H9 (cell line): ENCODE results near the gene SLX4IP. TPM values are rescaled to one million over a fixed set of nuclear protein-coding genes. Genes with fewer than 3 reads are reported as not detected.
A peak's percentile ranks its signal among the peaks of the same experiment; 100 is the strongest.

ENCODE experiments used
- DNase-seq: peaks from one replicate; pipeline ENCODE4 v3.0.0-alpha.2; 2017
- H2AFZ ChIP-seq: one replicate; pipeline ENCODE4 v1.6.1; 2013; ENCODE audit warnings: mild to moderate bottlenecking, low read length, control low read depth, moderate library complexity
- H2AK5ac ChIP-seq: 2 replicates; pipeline ENCODE4 v1.6.1; 2013; ENCODE audit warnings: low read length, control low read depth, mixed read lengths; ENCODE audit not compliant: insufficient read length
- H2BK120ac ChIP-seq: one replicate; pipeline ENCODE4 v1.6.1; 2013; ENCODE audit warnings: low read depth, mild to moderate bottlenecking, low read length, control low read depth, inconsistent platforms; ENCODE audit not compliant: poor library complexity, severe bottlenecking
- H2BK12ac ChIP-seq: 2 replicates; pipeline ENCODE4 v1.6.1; 2013; ENCODE audit warnings: low read length, control low read depth, mixed read lengths, low read depth; ENCODE audit not compliant: insufficient read length
- H2BK15ac ChIP-seq: 2 replicates; pipeline ENCODE4 v1.6.1; 2013; ENCODE audit warnings: low read depth, low read length, control low read depth
- H2BK20ac ChIP-seq: one replicate; pipeline ENCODE4 v1.6.1; 2013; ENCODE audit warnings: low read depth, mild to moderate bottlenecking, low read length, control low read depth, inconsistent platforms; ENCODE audit not compliant: poor library complexity, severe bottlenecking
- H2BK5ac ChIP-seq: 2 replicates; pipeline ENCODE4 v1.6.1; 2013; ENCODE audit warnings: low read length, control low read depth, mixed read lengths; ENCODE audit not compliant: insufficient read length
- H3K14ac ChIP-seq: 2 replicates; pipeline ENCODE4 v1.6.1; 2013; ENCODE audit warnings: low read length, control low read depth; ENCODE audit not compliant: insufficient read depth
- H3K18ac ChIP-seq: 2 replicates; pipeline ENCODE4 v1.6.1; 2013; ENCODE audit warnings: low read depth, mild to moderate bottlenecking, mixed read lengths, low read length, control low read depth; ENCODE audit not compliant: insufficient read length
- H3K23ac ChIP-seq: 2 replicates; pipeline ENCODE4 v1.6.1; 2013; ENCODE audit warnings: low read length, control low read depth, mixed read lengths, low read depth; ENCODE audit not compliant: insufficient read length
- H3K23me2 ChIP-seq: 2 replicates; pipeline ENCODE4 v1.6.1; 2013; ENCODE audit warnings: low read depth, mild to moderate bottlenecking, mixed read lengths, low read length, control low read depth; ENCODE audit not compliant: insufficient read length, poor library complexity, severe bottlenecking
- H3K27ac ChIP-seq: 2 replicates; pipeline ENCODE4 v1.5.1; 2013; ENCODE audit warnings: low read length, control low read depth, mixed read lengths, low read depth; ENCODE audit not compliant: insufficient read length
- H3K27me3 ChIP-seq: 2 replicates; pipeline ENCODE4 v1.6.1; 2013; ENCODE audit warnings: low read length, control low read depth, inconsistent platforms; ENCODE audit not compliant: insufficient read depth
- H3K4ac ChIP-seq: 2 replicates; pipeline ENCODE4 v1.6.1; 2013; ENCODE audit warnings: low read depth, mild to moderate bottlenecking, control low read depth, inconsistent platforms, low read length, moderate library complexity
- H3K4me1 ChIP-seq: 2 replicates; pipeline ENCODE4 v1.6.1; 2013; ENCODE audit warnings: low read length, control low read depth, inconsistent platforms; ENCODE audit not compliant: insufficient read depth
- H3K4me2 ChIP-seq: 2 replicates; pipeline ENCODE4 v1.6.1; 2013; ENCODE audit warnings: low read length, control low read depth, mixed read lengths; ENCODE audit not compliant: insufficient read length, insufficient read depth
- H3K56ac ChIP-seq: 2 replicates; pipeline ENCODE4 v1.6.1; 2013; ENCODE audit warnings: low read depth, mild to moderate bottlenecking, mixed read lengths, low read length, control low read depth; ENCODE audit not compliant: insufficient read length
- H3K79me1 ChIP-seq: 2 replicates; pipeline ENCODE4 v1.6.1; 2013; ENCODE audit warnings: low read depth, mild to moderate bottlenecking, moderate library complexity, low read length, control low read depth, inconsistent platforms; ENCODE audit not compliant: insufficient read depth, poor library complexity, severe bottlenecking
- H3K79me2 ChIP-seq: 2 replicates; pipeline ENCODE4 v1.6.1; 2013; ENCODE audit warnings: low read length, control low read depth, inconsistent platforms; ENCODE audit not compliant: insufficient read depth
- H3K9ac ChIP-seq: 2 replicates; pipeline ENCODE4 v1.6.1; 2013; ENCODE audit warnings: low read length, control low read depth, mixed read lengths; ENCODE audit not compliant: insufficient read length; ENCODE audit errors: extremely low read depth
- H3K9me3 ChIP-seq: one replicate; pipeline ENCODE4 v1.6.1; 2013; ENCODE audit warnings: low read depth, low read length, inconsistent platforms; ENCODE audit not compliant: control insufficient read depth
- H3T11ph ChIP-seq: one replicate; pipeline ENCODE4 v1.6.1; 2013; ENCODE audit warnings: mild to moderate bottlenecking, low read length, control low read depth, inconsistent platforms
- H4K20me1 ChIP-seq: one replicate; pipeline ENCODE4 v1.6.1; 2013; ENCODE audit not compliant: control insufficient read depth, insufficient read length, insufficient read depth
- H4K5ac ChIP-seq: 2 replicates; pipeline ENCODE4 v1.6.1; 2013; ENCODE audit warnings: low read depth, mild to moderate bottlenecking, mixed read lengths, low read length, control low read depth; ENCODE audit not compliant: insufficient read length
- H4K8ac ChIP-seq: replicated peaks from 2 replicates; pipeline ENCODE4 v1.6.1; 2013; ENCODE audit warnings: low read length, control low read depth, mixed read lengths, low read depth; ENCODE audit not compliant: insufficient read length
- H4K91ac ChIP-seq: 2 replicates; pipeline ENCODE4 v1.6.1; 2013; ENCODE audit warnings: low read depth, mild to moderate bottlenecking, moderate library complexity, mixed read lengths, low read length, control low read depth; ENCODE audit not compliant: insufficient read length
- H3K27ac Mint-ChIP-seq, 3 experiments: 2 replicates in 2 of 3; 3 replicates in 1 of 3; pipeline ENCODE4 v1.8.0; 2020 to 2021; ENCODE audit warnings: mixed read lengths in 3 of 3, mild to moderate bottlenecking in 1 of 3, moderate library complexity in 1 of 3
- H3K27me3 Mint-ChIP-seq: 2 replicates; pipeline ENCODE4 v1.8.0; 2021; ENCODE audit warnings: low read depth, mild to moderate bottlenecking, moderate library complexity, mixed read lengths
- H3K36me3 Mint-ChIP-seq, 3 experiments: 2 replicates in 2 of 3; 3 replicates in 1 of 3; pipeline ENCODE4 v1.8.0; 2020 to 2021; ENCODE audit warnings: low read depth in 3 of 3, mixed read lengths in 3 of 3; ENCODE audit not compliant: insufficient read depth in 1 of 3
- H3K4me1 Mint-ChIP-seq, 2 experiments: 2 replicates each; pipeline ENCODE4 v1.8.0; 2020; ENCODE audit warnings: mixed read lengths in 2 of 2
- H3K4me3 Mint-ChIP-seq, 2 experiments: 2 replicates in 1 of 2; 3 replicates in 1 of 2; pipeline ENCODE4 v1.8.0; 2020 to 2021; ENCODE audit warnings: mild to moderate bottlenecking in 2 of 2, mixed read lengths in 2 of 2, moderate library complexity in 1 of 2
- H3K9me3 Mint-ChIP-seq, 2 experiments: 2 replicates in 1 of 2; 3 replicates in 1 of 2; pipeline ENCODE4 v1.8.0; 2020; ENCODE audit warnings: mild to moderate bottlenecking in 2 of 2, mixed read lengths in 2 of 2, moderate library complexity in 1 of 2
- WGBS: extraction: QIAGEN DNeasy Blood & Tissue Kit; methylation state at CpG from one replicate; pipeline ENCODE4 v1.1.7; 2013; ENCODE audit warnings: missing lambda C conversion rate, low lambda C conversion rate, mixed read lengths; ENCODE audit not compliant: insufficient read length; ENCODE audit errors: extremely low coverage; 5-methylcytosine and 5-hydroxymethylcytosine counted together
- total RNA-seq: library from RNA; stranded (reverse); gene quantifications from 2 replicates; pipeline ENCODE4 v1.2.1, GENCODE V29; 2021
- TF ChIP-seq, protein P1 (sequence below): fragments of 200-600 bp; sonication (generic); conservative IDR thresholded peaks from 3 replicates; pipeline ENCODE4 v1.8.0; 2021; ENCODE audit warnings: antibody characterized with exemption, mild to moderate bottlenecking

The SLX4IP gene
- total RNA-seq, 1 experiment from 2014 or later, result 7.9 TPM

DNA sequence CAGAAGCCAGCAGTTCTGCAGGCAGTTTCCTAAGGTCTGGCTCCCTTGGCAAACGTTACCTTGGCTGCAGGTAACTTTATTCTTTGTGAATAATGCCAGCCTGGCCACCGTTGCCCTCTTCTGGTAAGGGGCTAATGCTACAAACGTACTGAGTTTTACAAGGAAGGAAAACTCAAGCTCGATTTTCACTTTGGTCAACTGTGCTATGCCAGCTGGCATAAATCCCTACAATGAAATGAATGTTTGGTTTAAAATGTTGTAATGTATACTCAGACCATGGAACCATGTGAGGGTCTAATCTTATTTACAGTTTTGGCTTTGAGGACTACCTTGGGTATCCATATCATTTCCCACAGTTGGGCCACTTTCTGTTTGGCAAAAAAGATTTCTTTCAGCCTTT, 101.4 kb downstream of the SLX4IP start:
- no peak overlapping the region for H2BK5ac ChIP-seq
- H3K4me1 Mint-ChIP-seq, result peaks cover 17 to 26% of the 10 kb centered on the region in 2 experiments
- H3K14ac ChIP-seq, result no peak overlapping the region
- no peak overlapping the region for H3K4ac ChIP-seq
- no peaks in the 10 kb centered on the region for H3K79me2 ChIP-seq
- H2AK5ac ChIP-seq, result no peak overlapping the region
- H3K79me1 ChIP-seq, result no peaks in the 10 kb centered on the region
- no peaks in the 10 kb centered on the region for H3K23me2 ChIP-seq
- peaks cover 0 to 2% (median 0%) of the 10 kb centered on the region in 3 experiments; a peak in 2 of 7 replicates for H3K36me3 Mint-ChIP-seq
- TF ChIP-seq, protein P1, sequence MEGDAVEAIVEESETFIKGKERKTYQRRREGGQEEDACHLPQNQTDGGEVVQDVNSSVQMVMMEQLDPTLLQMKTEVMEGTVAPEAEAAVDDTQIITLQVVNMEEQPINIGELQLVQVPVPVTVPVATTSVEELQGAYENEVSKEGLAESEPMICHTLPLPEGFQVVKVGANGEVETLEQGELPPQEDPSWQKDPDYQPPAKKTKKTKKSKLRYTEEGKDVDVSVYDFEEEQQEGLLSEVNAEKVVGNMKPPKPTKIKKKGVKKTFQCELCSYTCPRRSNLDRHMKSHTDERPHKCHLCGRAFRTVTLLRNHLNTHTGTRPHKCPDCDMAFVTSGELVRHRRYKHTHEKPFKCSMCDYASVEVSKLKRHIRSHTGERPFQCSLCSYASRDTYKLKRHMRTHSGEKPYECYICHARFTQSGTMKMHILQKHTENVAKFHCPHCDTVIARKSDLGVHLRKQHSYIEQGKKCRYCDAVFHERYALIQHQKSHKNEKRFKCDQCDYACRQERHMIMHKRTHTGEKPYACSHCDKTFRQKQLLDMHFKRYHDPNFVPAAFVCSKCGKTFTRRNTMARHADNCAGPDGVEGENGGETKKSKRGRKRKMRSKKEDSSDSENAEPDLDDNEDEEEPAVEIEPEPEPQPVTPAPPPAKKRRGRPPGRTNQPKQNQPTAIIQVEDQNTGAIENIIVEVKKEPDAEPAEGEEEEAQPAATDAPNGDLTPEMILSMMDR, result peak; percentile 77
- H3K4me3 Mint-ChIP-seq, result no peak overlapping the region
- H3K23ac ChIP-seq, result no peak overlapping the region
- H3K9me3 Mint-ChIP-seq, result no peaks in the 10 kb centered on the region
- WGBS, result no CpG with 5 or more reads among the region's 4 CpGs
- H4K8ac ChIP-seq, result no peak overlapping the region
- H3K9ac ChIP-seq, result no peak overlapping the region
- H3K4me1 ChIP-seq, result peaks cover 7% of the 10 kb centered on the region; the same call in 1 of the 2 replicates
- no peaks in the 10 kb centered on the region for H3K27me3 Mint-ChIP-seq
- no peak overlapping the region for H4K91ac ChIP-seq
- no peak overlapping the region for H3K27ac Mint-ChIP-seq
- DNase-seq, result peak; percentile 61
- no peak overlapping the region for H2BK120ac ChIP-seq
- no peak overlapping the region for H2BK12ac ChIP-seq
- no peak overlapping the region for H2AFZ ChIP-seq
- H3K4me2 ChIP-seq, result no peak overlapping the region
- H3K9me3 ChIP-seq, result no peaks in the 10 kb centered on the region
- H4K20me1 ChIP-seq, result no peaks in the 10 kb centered on the region
- no peak overlapping the region for H3T11ph ChIP-seq
- no peak overlapping the region for H2BK20ac ChIP-seq
- H3K56ac ChIP-seq, result no peak overlapping the region
- no peak overlapping the region for H3K27ac ChIP-seq
- H2BK15ac ChIP-seq, result no peak overlapping the region
- H3K18ac ChIP-seq, result no peak overlapping the region
- H3K27me3 ChIP-seq, result no peaks in the 10 kb centered on the region
- no peak overlapping the region for H4K5ac ChIP-seq
